NCI-H128 (cell line): ENCODE data around the gene EXPH5.
A peak's percentile ranks its signal among the peaks of the same experiment; 100 is the strongest.

Source experiments
- DNase-seq: peaks from one replicate; lab custom pipeline; 2025; ENCODE audit not compliant: unreplicated experiment; lab: John Stamatoyannopoulos, UW

EXPH5 gene

GRCh38 chr11:108468478-108468864, 125.1 kb downstream of the EXPH5 start:
- DNase-seq, result no peak

GRCh38 chr11:108467091-108467823, 126.3 kb downstream of the EXPH5 start, which contains the start of gene C11orf65:
C11orf65 (minus strand) TSS chr11:108467529; CDS start chr11:108461559, 5,970 bp downstream.
- DNase-seq, result peak; percentile 97

GRCh38 chr11:108466405-108466804, 127.2 kb downstream of the EXPH5 start:
- DNase-seq, result no peak
